ENCODE data around the gene TLL1.

DNA sequence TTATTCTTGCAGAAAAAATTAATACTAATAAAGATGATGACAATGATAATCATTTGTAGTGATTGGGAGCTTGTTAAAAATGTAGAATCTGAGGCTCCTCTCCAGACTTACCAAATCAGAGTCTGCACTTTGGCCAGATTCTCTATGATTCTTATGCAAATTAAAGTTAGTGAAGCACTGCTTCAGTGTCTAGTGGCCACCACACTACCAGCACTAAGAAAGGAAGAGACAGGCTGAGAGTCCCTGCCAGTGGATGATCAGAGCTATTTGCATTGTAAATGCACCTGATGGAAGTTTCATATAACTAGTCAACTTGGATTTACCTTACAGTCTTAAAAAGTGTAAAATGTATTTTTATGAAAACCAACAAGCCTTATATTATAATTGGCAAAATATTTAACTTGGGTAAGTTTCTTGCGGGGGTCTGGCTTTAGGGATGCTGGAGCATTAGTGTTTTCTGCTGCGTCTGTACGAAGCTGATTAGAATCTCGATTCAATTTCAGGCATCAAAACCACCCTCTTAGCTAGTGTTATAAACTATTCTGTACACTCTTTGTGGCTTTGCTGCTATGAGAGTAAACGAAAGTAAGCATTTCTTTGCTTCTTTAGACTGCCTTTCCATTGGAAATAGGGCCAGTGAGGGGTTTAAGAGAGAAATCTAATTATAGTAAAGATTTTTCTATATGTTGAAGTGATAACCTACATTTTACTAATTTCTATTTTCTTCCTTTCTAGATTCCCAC is 114.1 kb downstream of the TLL1 start:
- no peak for TF ChIP-seq EZH2phosphoT487 (IDR thresholded peaks at IDR 0.05; ENCODE audit: borderline replicate concordance, low read length)
- TF ChIP-seq, protein P1, sequence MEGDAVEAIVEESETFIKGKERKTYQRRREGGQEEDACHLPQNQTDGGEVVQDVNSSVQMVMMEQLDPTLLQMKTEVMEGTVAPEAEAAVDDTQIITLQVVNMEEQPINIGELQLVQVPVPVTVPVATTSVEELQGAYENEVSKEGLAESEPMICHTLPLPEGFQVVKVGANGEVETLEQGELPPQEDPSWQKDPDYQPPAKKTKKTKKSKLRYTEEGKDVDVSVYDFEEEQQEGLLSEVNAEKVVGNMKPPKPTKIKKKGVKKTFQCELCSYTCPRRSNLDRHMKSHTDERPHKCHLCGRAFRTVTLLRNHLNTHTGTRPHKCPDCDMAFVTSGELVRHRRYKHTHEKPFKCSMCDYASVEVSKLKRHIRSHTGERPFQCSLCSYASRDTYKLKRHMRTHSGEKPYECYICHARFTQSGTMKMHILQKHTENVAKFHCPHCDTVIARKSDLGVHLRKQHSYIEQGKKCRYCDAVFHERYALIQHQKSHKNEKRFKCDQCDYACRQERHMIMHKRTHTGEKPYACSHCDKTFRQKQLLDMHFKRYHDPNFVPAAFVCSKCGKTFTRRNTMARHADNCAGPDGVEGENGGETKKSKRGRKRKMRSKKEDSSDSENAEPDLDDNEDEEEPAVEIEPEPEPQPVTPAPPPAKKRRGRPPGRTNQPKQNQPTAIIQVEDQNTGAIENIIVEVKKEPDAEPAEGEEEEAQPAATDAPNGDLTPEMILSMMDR (IDR thresholded peaks at IDR 0.05; ENCODE audit: low read depth, low read length, poor library complexity, severe bottlenecking), result no peak
